Gastrocnemius medialis (tissue), 4 donors: ENCODE measurements around the gene CDCA4.
"Not testable (repeated sequence)": the region's sequence is repeated elsewhere in the genome, so short reads cannot be mapped to it uniquely, and the experiment has no call there.

Experiments used
- CTCF ChIP-seq, 5 experiments: fragments of 450-650 bp in 3 of 5; fragments of 200-600 bp in 2 of 5; sonication (generic) in 2 of 5; IDR thresholded peaks in 4 of 5; conservative IDR thresholded peaks in 1 of 5; 1 replicate in 4 of 5; 2 replicates in 1 of 5; pipeline ENCODE4 v1.5.1; 2016 to 2019; ENCODE audit warnings: antibody characterized with exemption in 5 of 5, mild to moderate bottlenecking in 3 of 5, moderate library complexity in 3 of 5
- POLR2A ChIP-seq, 2 donors: fragments of 450-650 bp; IDR thresholded peaks; one replicate each; pipeline ENCODE4 v1.6.1; 2017; ENCODE audit warnings: antibody characterized with exemption in 2 of 2, mild to moderate bottlenecking in 2 of 2, moderate library complexity in 2 of 2

GRCh38 chr14:105035616-105036015 is 14.7 kb upstream of the CDCA4 start:
- TF ChIP-seq POLR2A (IDR thresholded peaks at IDR 0.05); CTCF (IDR thresholded peaks at IDR 0.05 in 4 of 5, conservative IDR thresholded peaks at IDR 0.05 in 1 of 5): not testable (repeated sequence)
